GM21390 (cell line): ENCODE data around the gene TAF5L.
A peak's percentile ranks its signal among the peaks of the same experiment; 100 is the strongest.

Experiments
- ATAC-seq: cut with Tn5 transposase; IDR thresholded peaks from one replicate; pipeline ENCODE4 v1.9.1; 2021; ENCODE audit not compliant: unreplicated experiment

Gene TAF5L

GRCh38 chr1:229625915-229626831, at the start of gene TAF5L, which contains the start of gene URB2:
TAF5L (minus strand) TSS chr1:229626122; CDS start chr1:229614482, 11,640 bp downstream.
URB2 (plus strand) TSS chr1:229626247; CDS start chr1:229627634, 1,387 bp downstream.
- ATAC-seq: peak; percentile 86

GRCh38 chr1:229675396-229675795, 49.5 kb upstream of the TAF5L start:
- ATAC-seq: no peak

DNA sequence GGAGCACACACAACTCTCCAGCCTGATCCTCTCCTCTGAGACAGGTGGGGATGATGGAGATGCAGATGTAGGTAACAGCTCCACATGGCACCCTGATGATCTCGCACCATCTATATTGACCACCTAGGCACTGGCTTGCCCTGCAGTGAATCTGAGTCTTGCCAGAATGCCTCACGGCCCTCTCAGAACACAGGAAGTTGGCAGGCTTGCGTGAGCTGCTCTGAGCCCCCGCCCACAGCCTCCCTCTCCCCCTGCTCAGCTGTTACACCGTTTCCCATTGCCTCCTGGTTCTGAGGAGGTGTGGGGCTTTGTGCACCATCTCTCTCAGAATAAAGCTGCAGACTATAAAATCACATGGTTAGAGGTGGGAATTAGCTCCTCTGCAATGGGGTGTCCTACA, 48.1 kb upstream of the TAF5L start:
- no peak for ATAC-seq

DNA sequence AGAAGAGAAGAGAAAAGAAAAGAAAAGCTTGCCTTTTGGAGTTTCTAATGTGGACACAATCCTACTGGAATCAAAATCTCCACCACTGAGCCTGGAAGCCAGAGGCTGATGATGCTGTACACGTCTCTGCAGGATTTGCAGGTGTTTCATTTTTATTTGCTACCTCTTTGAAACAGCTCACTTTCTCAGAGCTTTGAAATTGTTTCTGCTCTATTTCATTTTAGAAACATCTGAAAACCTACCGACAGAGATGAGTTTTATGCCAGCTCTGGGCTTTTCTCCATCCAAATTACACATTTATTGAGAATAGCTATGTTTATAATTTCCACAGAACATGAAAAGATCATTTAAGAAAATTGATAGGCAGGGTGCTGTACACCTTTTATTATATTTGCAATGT, 46.3 kb upstream of the TAF5L start:
- ATAC-seq: no peak

GRCh38 chr1:229671310-229671709, 45.4 kb upstream of the TAF5L start:
- no peak for ATAC-seq

- no peak for ATAC-seq
These were observed 43.4 kb upstream of the TAF5L start for GRCh38 chr1:229669333-229669732.

DNA sequence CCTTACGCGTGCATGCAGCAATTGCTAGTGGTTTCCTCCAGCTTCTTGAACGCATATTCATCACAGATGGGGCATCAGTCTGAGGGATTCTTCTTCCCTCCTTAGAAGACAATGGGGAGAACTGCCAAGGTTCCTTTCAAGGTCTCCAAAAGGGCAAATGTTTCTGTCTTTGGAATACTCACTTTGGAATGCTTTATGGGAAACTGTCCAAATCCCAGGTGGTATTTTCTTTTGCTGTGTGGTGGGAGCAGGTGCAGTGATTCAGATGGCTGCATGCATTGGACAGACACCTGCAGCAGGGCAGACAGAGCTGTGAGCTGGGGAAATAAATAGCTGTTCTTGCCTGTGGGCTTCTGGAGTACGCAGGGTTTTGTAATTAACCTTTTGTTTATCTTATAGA, 40.7 kb upstream of the TAF5L start:
- ATAC-seq: no peak

DNA sequence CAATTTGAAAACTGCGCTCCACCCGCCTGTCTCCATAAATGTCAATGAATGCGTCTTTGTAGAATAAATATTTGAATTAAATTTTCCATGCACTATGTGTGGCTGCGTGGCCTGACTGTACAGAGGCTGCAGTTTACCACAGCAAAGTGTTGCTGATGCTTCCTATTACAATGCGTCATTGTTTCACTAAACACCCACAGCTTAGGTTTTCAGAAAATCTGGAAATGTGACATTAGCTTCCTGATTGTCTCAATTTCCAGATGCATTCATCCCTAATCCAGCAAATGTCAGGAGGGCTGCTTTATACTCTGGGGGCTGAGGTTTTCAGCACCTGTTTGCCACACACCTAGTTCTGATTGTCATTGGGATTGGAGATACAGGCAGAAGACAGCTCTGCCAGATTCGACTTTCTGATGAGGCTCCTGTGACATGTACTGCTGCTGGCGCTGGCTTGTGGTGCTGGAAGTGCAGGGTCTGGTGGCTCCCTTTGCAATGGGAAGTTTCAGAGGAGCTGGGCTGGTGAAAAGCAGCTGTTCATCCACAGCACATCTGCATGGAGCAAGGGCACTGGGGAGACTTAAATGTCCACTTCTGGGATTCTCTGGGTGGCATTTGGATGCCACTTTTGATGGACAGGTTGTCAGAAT, 40.1 kb upstream of the TAF5L start:
- no peak for ATAC-seq

- ATAC-seq: peak; percentile 60
These were observed 38.3 kb upstream of the TAF5L start for GRCh38 chr1:229664133-229664689.

- ATAC-seq: no peak
These were observed 36.0 kb upstream of the TAF5L start for GRCh38 chr1:229661897-229662296.

DNA sequence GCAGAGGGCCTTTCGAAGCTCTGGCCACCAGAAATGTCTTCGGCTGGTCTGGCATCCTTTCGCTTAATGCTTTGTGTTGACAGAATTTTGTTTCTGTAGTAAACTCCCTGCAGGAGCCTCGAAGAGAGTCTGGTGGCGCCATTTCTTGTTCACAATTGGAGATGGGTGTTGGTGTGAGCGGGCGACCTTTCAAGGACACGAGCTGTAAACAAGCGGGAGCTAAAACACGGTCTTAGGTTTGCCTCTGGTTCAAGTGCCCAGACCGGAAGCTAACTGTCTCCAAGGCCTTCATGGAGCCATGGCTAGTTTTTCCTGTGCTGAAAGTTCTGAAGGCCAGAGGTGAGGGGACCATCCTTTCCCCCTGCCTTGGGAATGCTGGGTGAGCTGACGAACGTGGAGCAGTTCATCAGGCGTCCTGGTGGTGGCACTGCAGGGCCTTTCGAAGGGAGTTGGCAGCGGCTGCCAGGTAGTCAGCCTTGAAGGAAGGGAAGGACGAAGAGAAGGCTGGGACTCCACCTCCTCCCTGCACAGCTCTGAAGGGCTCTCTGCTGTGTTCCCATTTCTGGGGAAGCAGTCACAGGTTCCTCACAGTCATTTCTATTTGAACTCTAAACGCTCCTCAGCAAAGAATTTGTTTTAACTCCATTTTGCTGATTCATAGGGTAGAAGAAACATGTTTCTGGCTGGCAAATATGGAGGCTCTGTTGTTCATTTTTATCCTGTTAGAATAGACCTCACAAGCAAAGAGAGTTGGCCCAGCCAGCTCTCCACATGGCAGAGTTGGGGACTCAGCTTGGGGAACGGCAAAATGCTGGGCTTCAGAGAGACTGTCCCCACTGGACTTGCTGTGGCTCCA, 35.3 kb upstream of the TAF5L start:
- ATAC-seq: peak; percentile 57

GRCh38 chr1:229657993-229658755, 32.3 kb upstream of the TAF5L start:
- ATAC-seq: peak; percentile 81

DNA sequence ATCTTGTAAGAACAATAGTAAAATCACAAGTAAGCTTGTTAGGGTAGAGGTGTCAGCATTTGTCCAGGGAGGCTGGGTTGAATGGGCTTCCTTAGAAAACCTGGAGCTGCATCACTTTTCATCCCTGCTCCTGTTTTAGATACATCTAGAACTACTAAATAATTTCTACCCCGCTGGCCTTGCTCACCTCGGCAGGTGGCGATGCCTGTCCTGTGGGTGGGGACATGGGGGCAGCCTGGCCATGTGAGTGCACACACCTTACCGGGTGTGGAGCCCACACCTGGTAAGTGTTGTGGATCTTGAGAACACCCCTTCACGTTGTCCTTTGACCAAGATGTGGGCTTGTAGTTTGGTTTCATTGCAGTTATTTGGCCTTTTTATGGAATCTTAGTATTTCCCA, 29.9 kb upstream of the TAF5L start:
- no peak for ATAC-seq

DNA sequence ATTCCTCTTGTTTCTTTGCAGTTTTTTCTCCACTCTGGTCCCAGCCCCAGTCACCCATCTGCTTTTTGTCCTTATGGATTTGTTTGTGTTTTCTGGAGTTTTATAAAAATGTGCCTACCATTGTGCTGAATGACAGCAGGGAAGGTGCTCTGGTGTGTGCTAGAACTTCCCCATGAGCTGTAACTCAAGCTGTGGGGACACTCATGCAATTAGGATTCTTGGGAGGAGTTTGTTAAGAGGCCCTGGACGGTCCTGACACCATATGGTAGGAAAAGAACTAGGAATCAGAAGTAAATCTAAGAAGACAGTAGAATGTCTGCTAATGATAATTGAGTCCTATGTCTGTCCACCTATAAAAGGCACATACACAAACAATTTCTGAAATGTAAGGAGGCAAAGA, 27.5 kb upstream of the TAF5L start:
- ATAC-seq: no peak

DNA sequence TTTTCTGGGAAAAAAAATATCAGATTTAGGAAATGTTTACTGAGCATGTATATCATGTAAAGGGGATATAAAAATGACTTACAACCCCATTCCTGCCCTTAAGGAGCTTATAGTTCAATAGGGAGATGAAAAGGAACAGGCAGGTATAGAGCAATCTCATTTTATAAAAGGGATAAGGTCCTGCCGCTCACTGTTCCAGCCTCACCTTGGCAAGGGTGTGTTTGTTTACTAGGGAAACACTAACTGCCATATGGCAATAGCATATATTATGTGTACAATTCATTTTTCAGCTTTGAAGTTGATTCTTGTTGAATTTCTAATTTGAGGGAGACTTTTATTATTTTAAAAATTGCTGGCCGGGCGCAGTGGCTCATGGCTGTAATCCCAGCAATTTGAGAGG, 25.6 kb upstream of the TAF5L start:
- ATAC-seq: no peak

- ATAC-seq: no peak
These were observed 24.1 kb upstream of the TAF5L start for GRCh38 chr1:229650045-229650444.

DNA sequence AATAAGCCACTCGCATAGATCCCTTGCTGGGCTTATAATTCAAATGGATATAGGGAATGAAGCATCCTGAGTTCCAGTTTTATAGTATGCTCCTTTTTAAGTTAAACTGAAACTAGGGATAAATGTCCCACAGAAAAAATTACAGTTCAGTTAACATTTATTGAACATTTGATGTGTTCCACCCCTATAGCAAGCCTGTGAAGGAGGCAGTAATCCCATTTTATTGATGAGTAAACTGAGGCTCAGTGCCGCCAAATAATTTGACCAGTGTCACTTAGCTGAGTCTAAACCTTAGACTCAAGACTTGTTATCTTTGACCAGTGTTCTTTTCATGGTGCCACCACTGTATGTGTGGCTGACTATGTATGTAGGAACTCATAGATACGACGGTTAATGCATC, 22.5 kb upstream of the TAF5L start:
- no peak for ATAC-seq

- no peak for ATAC-seq
These were observed 19.5 kb upstream of the TAF5L start for GRCh38 chr1:229645324-229645993.

DNA sequence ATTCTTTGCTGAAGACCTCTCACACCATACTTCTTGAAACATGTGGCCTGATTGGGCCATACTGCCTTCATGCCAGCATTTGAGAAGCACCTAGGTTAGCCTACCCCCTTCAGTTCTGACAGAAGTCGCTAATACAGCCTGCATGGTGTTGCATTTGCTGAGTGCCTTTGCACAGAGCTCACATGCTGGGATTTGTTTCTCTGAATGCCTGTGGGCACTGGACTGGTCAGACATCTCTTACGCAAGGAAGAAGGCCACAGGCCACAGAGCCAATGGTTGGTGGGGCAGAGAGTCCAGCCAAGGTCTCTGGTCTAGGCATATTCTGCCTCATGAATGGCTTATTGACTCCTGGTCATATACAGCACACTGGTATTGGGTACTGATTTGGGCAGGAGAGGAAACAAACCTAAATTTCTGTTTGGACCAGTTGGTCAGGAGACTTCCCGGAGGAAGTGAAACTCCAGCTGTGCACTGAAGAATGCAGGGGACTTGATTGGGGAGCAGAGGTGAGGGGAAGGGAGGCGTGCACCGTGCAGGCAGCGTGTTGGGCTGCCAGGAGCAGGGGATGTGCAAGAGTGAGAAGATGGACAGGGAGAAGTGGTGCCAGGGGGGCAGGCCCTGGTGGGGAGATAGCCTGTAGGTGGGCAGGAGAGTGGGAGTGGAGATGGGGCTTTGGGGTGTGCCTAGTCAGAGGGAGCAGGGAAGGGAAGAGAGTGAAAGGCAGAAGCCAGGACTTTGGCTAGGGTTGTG, 18.2 kb upstream of the TAF5L start:
- peak; percentile 87 for ATAC-seq
